ENCODE data around the gene OR8B12. TPM values are rescaled to one million over a fixed set of nuclear protein-coding genes. Genes with fewer than 3 reads are reported as not detected.

OR8B12 gene
- not detected in 2 replicates for total RNA-seq

DNA sequence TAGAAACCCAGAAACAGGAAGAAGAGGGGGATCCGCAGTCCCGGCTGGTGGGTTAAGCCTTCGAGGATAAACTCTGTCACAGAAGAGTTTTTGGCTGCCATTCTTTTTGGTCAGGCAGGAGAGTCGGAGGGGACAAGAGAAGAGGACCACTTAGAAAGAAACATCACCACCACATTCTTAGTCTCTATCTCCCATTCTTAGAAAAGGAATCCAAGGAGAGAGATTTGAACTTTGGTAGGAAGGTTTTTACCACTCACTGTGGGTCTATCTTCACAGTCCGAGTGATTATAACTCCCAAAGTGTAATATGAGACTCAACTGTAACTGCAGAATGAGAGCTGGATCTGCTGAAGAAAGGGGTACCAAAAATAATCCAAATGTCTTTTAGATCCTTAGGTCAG lies at the start of gene OR8B12:
TSS of gene OR8B12 (minus strand) at position 101 of the 400 bp plus-strand sequence. CDS start at position 101, 0 bp downstream.

DNA sequence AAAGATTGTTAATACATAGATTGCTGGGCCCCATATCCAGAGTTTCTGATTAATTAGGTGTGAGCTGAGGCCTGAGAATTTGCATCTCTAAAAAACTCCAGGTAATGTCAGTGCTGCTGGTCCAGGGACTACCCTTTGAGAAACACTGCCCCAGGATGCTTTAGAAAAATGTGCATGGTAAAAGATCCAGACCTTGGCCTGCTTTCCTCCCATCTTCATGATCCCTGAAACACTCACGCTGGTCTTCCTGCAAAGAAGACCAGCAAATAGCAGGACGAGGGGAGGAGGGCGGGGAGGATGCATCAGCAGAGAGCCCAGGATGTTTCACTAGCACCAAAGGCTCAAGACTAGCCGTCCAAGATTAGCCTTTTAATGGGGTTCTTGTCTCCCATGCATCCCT lies 26.2 kb upstream of the OR8B12 start, which contains the start of gene OR8A1:
TSS of gene OR8A1 (plus strand) at position 301 of the 400 bp plus-strand sequence. CDS start 123 bp downstream, outside the sequence.

Other genes starting within 250 kb of the OR8B12 start
- under 0.01 TPM in 1 of 2 replicates, not detected in the other for gene OR8D1, start 229.7 kb downstream of the OR8B12 start, total RNA-seq
- not detected in 2 replicates for gene OR8D2, start 223.5 kb downstream of the OR8B12 start, total RNA-seq
- gene OR8B2, start 159.2 kb downstream of the OR8B12 start, total RNA-seq = not detected in 2 replicates
- gene OR8B3, start 144.6 kb downstream of the OR8B12 start, total RNA-seq = not detected in 2 replicates
- not detected in 2 replicates for gene OR8B4, start 118.8 kb downstream of the OR8B12 start, total RNA-seq
- gene OR8B8, start 98.0 kb downstream of the OR8B12 start, total RNA-seq = not detected in 2 replicates
- gene OR8A1, start 26.3 kb upstream of the OR8B12 start, total RNA-seq = not detected in 2 replicates
- gene PANX3, start 67.8 kb upstream of the OR8B12 start, total RNA-seq = not detected in 2 replicates
- gene TBRG1, start 79.2 kb upstream of the OR8B12 start, total RNA-seq = 25.9 and 36.2 TPM in 2 replicates
- 15.6 and 28.3 TPM in 2 replicates for gene SIAE, start 130.1 kb upstream of the OR8B12 start, total RNA-seq
- 15.3 and 16.3 TPM in 2 replicates for gene SPA17, start 130.2 kb upstream of the OR8B12 start, total RNA-seq
- 1.0 and 9.6 TPM in 2 replicates for gene NRGN, start 196.3 kb upstream of the OR8B12 start, total RNA-seq
- 1.3 TPM in 1 of 2 replicates, not detected in the other for gene VSIG2, start 208.6 kb upstream of the OR8B12 start, total RNA-seq
- 2.2 and 5.6 TPM in 2 replicates for gene ESAM, start 218.6 kb upstream of the OR8B12 start, total RNA-seq

All from epithelial cell of alveolus of lung (primary cell).